ENCODE data around the gene CSNK1E.

GRCh38 chr22:38271101-38271500 lies 46.1 kb downstream of the CSNK1E start:
- TF ChIP-seq, protein P1, sequence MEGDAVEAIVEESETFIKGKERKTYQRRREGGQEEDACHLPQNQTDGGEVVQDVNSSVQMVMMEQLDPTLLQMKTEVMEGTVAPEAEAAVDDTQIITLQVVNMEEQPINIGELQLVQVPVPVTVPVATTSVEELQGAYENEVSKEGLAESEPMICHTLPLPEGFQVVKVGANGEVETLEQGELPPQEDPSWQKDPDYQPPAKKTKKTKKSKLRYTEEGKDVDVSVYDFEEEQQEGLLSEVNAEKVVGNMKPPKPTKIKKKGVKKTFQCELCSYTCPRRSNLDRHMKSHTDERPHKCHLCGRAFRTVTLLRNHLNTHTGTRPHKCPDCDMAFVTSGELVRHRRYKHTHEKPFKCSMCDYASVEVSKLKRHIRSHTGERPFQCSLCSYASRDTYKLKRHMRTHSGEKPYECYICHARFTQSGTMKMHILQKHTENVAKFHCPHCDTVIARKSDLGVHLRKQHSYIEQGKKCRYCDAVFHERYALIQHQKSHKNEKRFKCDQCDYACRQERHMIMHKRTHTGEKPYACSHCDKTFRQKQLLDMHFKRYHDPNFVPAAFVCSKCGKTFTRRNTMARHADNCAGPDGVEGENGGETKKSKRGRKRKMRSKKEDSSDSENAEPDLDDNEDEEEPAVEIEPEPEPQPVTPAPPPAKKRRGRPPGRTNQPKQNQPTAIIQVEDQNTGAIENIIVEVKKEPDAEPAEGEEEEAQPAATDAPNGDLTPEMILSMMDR (IDR thresholded peaks at IDR 0.05): no peak
- TF ChIP-seq POLR2AphosphoS5 (IDR thresholded peaks at IDR 0.05): no peak
- TF ChIP-seq EP300 (IDR thresholded peaks at IDR 0.05): no peak

Data from upper lobe of left lung (tissue), 4 donors.